Transverse colon (tissue), 4 donors: ENCODE data around the gene LAD1. TPM values are rescaled to one million over a fixed set of nuclear protein-coding genes. Genes with fewer than 3 reads are reported as not detected.

Experiments used
- DNase-seq: peaks from one replicate; pipeline ENCODE4 v3.0.0-alpha.2; 2019
- H3K27ac ChIP-seq, 4 donors: fragments of 200-600 bp; sonication (generic); 2 replicates each; pipeline ENCODE4 v1.5.1; 2016 to 2018; ENCODE audit warnings: inconsistent platforms in 4 of 4
- H3K27me3 ChIP-seq: fragments of 200-600 bp; sonication (generic); 2 replicates; pipeline ENCODE4 v1.5.1; 2017; ENCODE audit warnings: inconsistent platforms
- H3K36me3 ChIP-seq, 4 donors: fragments of 200-600 bp; sonication (generic); 2 replicates each; pipeline ENCODE4 v1.5.1; 2017 to 2019; ENCODE audit warnings: inconsistent platforms in 4 of 4
- H3K4me1 ChIP-seq, 4 donors: fragments of 200-600 bp; sonication (generic); 2 replicates each; pipeline ENCODE4 v1.5.1; 2017 to 2020; ENCODE audit warnings: inconsistent platforms in 4 of 4
- H3K4me3 ChIP-seq, 4 donors: fragments of 200-600 bp; sonication (generic); 1 replicate in 1 of 4; 2 replicates in 3 of 4; pipeline versions ENCODE4 v1.5.1 to v1.6.1; 2017 to 2019; ENCODE audit warnings: inconsistent platforms in 4 of 4
- H3K9me3 ChIP-seq, 2 donors: fragments of 200-600 bp; sonication (generic); 2 replicates each; pipeline ENCODE4 v1.5.1; 2017 to 2019; ENCODE audit warnings: inconsistent platforms in 2 of 2
- EP300 ChIP-seq: sonication (generic); formaldehyde crosslinking; IDR thresholded peaks from one replicate; pipeline ENCODE4 v1.6.1; 2017; ENCODE audit warnings: antibody characterized with exemption, low read depth
- POLR2A ChIP-seq: fragments of 450-650 bp; IDR thresholded peaks from one replicate; pipeline ENCODE4 v1.6.1; 2016; ENCODE audit warnings: antibody characterized with exemption, mild to moderate bottlenecking, moderate library complexity
- POLR2AphosphoS5 ChIP-seq, 3 donors: sonication (generic); formaldehyde crosslinking; IDR thresholded peaks; one replicate each; pipeline ENCODE4 v1.6.1; 2016; ENCODE audit warnings: antibody characterized with exemption in 3 of 3
- WGBS, 2 donors: methylation state at CpG; one replicate each; pipeline ENCODE4 v1.1.5; 2018; ENCODE audit warnings: low coverage in 1 of 2; 5-methylcytosine and 5-hydroxymethylcytosine counted together
- in situ Hi-C, 4 donors: fragments of 200-750 bp; cut with MboI; loops; one replicate each; pipeline versions ENCODE4 v1.15.0 to v1.15.1; 2017; ENCODE audit warnings: low sequenced_read_pairs in 3 of 4, low pct_ligation_motif_present in 1 of 4, low pct_unique_long_range_greater_than_20kb in 1 of 4
- intact Hi-C: fragments of 100-400 bp; cut with DNase I; formaldehyde crosslinking; loops from one replicate; pipeline ENCODE4 v1.15.1; 2023; ENCODE audit warnings: low total_unique reads
- total RNA-seq, 4 donors: library from RNA; depleted of rRNA; stranded (reverse); fragments of >200 nt; gene quantifications; one replicate each; pipeline ENCODE4 v1.1.0, GENCODE V29; 2016
- TF ChIP-seq, protein P1 (sequence below), 5 experiments: fragments of 200-600 bp in 3 of 5; fragments of 450-650 bp in 2 of 5; sonication (generic) in 3 of 5; IDR thresholded peaks; 1 replicate in 2 of 5; 2 replicates in 3 of 5; pipeline ENCODE4 v1.5.1; 2016 to 2017; ENCODE audit warnings: antibody characterized with exemption in 5 of 5, inconsistent platforms in 3 of 5, mild to moderate bottlenecking in 2 of 5, moderate library complexity in 1 of 5

The LAD1 gene
- total RNA-seq, 4 donors from 2014 or later, result 142 to 215 (median 177) TPM

DNA sequence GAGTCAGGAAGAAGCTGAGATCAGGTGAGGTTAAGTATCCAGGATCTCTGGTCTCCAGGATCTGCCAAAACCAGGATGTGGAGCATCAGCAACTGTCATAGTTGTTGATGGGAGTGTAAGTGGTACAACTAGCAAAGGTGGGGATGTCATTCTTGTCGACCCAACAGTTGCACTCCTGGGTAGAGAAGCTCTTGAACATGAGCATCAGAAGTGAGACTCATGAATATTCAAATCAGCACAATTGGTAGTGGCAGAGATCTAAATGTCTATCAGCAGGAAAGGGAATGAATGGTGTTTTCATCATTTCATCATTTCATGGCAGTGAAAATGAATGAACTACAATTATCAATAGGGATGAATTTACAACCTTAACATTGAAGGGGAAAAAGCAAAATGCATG, 4.2 kb upstream of the LAD1 start:
- WGBS, 2 donors, result 56 to 69% methylated on average over 1 of the region's 1 CpG
- H3K4me1 ChIP-seq, result peaks cover 8 to 54% (median 45%) of the 10 kb centered on the region in 4 donors
- H3K27ac ChIP-seq, result peak overlapping the region in 1 of 4 donors; percentile 81
- no peaks in the 10 kb centered on the region for H3K9me3 ChIP-seq
- peaks cover 21% of the 10 kb centered on the region for H3K27me3 ChIP-seq
- DNase-seq, result no peak
- H3K4me3 ChIP-seq, result no peak overlapping the region
- intact Hi-C loops (no loop called here), in situ Hi-C loops (no loop called here)
- TF ChIP-seq POLR2A, result no peak
- TF ChIP-seq POLR2AphosphoS5 (IDR thresholded peaks at IDR 0.05), result no peak
- TF ChIP-seq EP300, result no peak
- TF ChIP-seq, protein P1, sequence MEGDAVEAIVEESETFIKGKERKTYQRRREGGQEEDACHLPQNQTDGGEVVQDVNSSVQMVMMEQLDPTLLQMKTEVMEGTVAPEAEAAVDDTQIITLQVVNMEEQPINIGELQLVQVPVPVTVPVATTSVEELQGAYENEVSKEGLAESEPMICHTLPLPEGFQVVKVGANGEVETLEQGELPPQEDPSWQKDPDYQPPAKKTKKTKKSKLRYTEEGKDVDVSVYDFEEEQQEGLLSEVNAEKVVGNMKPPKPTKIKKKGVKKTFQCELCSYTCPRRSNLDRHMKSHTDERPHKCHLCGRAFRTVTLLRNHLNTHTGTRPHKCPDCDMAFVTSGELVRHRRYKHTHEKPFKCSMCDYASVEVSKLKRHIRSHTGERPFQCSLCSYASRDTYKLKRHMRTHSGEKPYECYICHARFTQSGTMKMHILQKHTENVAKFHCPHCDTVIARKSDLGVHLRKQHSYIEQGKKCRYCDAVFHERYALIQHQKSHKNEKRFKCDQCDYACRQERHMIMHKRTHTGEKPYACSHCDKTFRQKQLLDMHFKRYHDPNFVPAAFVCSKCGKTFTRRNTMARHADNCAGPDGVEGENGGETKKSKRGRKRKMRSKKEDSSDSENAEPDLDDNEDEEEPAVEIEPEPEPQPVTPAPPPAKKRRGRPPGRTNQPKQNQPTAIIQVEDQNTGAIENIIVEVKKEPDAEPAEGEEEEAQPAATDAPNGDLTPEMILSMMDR (IDR thresholded peaks at IDR 0.05), result no peak
- no peaks in the 10 kb centered on the region for H3K36me3 ChIP-seq

GRCh38 chr1:201401700-201402099, 2.6 kb upstream of the LAD1 start:
- intact Hi-C loops (no loop called here), in situ Hi-C loops (no loop called here)
- H3K36me3 ChIP-seq, result no peaks in the 10 kb centered on the region
- H3K4me1 ChIP-seq, result peaks cover 8 to 49% (median 38%) of the 10 kb centered on the region in 4 donors
- TF ChIP-seq, protein P1 (IDR thresholded peaks at IDR 0.05), result no peak
- no peak for TF ChIP-seq POLR2A
- no peak for TF ChIP-seq EP300
- TF ChIP-seq POLR2AphosphoS5 (IDR thresholded peaks at IDR 0.05), result no peak
- H3K27me3 ChIP-seq, result peaks cover 23% of the 10 kb centered on the region
- no peaks in the 10 kb centered on the region for H3K9me3 ChIP-seq
- H3K27ac ChIP-seq, result no peak overlapping the region
- H3K4me3 ChIP-seq, result no peak overlapping the region
- 56 to 70% methylated on average over 2 of the region's 2 CpGs for WGBS, 2 donors
- DNase-seq, result no peak

DNA sequence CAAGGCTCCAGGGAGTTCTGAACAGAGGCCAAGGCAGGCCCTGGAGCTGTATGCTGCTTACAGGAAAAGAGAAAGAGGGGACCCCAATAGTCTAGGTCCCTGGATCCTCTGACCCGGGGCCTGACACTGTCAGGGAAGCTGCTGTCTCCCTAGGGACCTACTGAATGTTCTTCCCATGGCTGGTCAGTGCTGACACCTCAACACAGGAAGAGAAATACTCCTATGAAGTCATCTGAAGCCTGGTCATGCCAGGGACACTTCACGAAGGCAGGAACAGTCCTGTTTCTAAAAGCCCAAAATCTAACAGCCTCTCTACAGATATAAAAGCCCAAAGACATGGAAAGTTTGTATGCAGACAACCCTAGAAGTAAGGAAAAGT, 1.7 kb upstream of the LAD1 start:
- 71% methylated on average over 2 of the region's 2 CpGs; no CpG with 5 or more reads in 1 of the 2 donors for WGBS, 2 donors
- intact Hi-C loops (no loop called here), in situ Hi-C loops (no loop called here)
- H3K27ac ChIP-seq, result peak overlapping the region; percentile 82 to 90 (median 88)
- DNase-seq, result no peak
- H3K9me3 ChIP-seq, result no peaks in the 10 kb centered on the region
- peaks cover 23% of the 10 kb centered on the region for H3K27me3 ChIP-seq
- no peaks in the 10 kb centered on the region for H3K36me3 ChIP-seq
- no peak overlapping the region for H3K4me3 ChIP-seq
- TF ChIP-seq POLR2AphosphoS5 (IDR thresholded peaks at IDR 0.05), result no peak
- no peak for TF ChIP-seq EP300
- TF ChIP-seq, protein P1 (IDR thresholded peaks at IDR 0.05), result no peak
- no peak for TF ChIP-seq POLR2A
- peaks cover 8 to 51% (median 38%) of the 10 kb centered on the region in 4 donors for H3K4me1 ChIP-seq

- WGBS, 2 donors, result 43 to 60% methylated on average over 2 to 7 of the region's 11 CpGs
- TF ChIP-seq EP300 (no peak), POLR2A (no peak), POLR2AphosphoS5 (IDR thresholded peaks at IDR 0.05) (no peak)
- TF ChIP-seq, protein P1 (IDR thresholded peaks at IDR 0.05), result peak in 1 of 5 experiments; percentile 13
- DNase-seq, result no peak
- peak overlapping the region in 3 of 4 donors; percentile 45 to 62 (median 49) for H3K4me3 ChIP-seq
- H3K4me1 ChIP-seq, result peaks cover 8 to 56% (median 37%) of the 10 kb centered on the region in 4 donors
- peaks cover 23% of the 10 kb centered on the region for H3K27me3 ChIP-seq
- no peaks in the 10 kb centered on the region for H3K36me3 ChIP-seq
- H3K27ac ChIP-seq, result peak overlapping the region; percentile 82 to 90 (median 88)
- intact Hi-C loops, result no loop called here
- in situ Hi-C loops, result no loop called here
- no peaks in the 10 kb centered on the region for H3K9me3 ChIP-seq
Observed at GRCh38 chr1:201400212-201400851, 1.2 kb upstream of the LAD1 start.
